Osteocyte (in vitro differentiated cells): ENCODE results near the gene DNAH7. TPM values are rescaled to one million over a fixed set of nuclear protein-coding genes. Genes with fewer than 3 reads are reported as not detected.

Source experiments
- DNase-seq: peaks from one replicate; pipeline ENCODE4 v3.0.0; 2021; ENCODE audit warnings: mixed read lengths; ENCODE audit not compliant: unreplicated experiment; ENCODE audit errors: extremely low spot score
- H3K27ac Mint-ChIP-seq: one replicate; pipeline ENCODE4 v1.8.0; 2021; ENCODE audit warnings: mild to moderate bottlenecking, mixed read lengths; ENCODE audit not compliant: unreplicated experiment
- H3K27me3 Mint-ChIP-seq: one replicate; pipeline ENCODE4 v1.8.0; 2021; ENCODE audit warnings: mixed read lengths; ENCODE audit not compliant: unreplicated experiment
- H3K36me3 Mint-ChIP-seq: one replicate; pipeline ENCODE4 v1.8.0; 2021; ENCODE audit warnings: mixed read lengths; ENCODE audit not compliant: unreplicated experiment
- H3K4me1 Mint-ChIP-seq: one replicate; pipeline ENCODE4 v1.8.0; 2021; ENCODE audit warnings: mixed read lengths; ENCODE audit not compliant: unreplicated experiment
- H3K4me3 Mint-ChIP-seq: one replicate; pipeline ENCODE4 v1.8.0; 2021; ENCODE audit warnings: mild to moderate bottlenecking, moderate library complexity, mixed read lengths; ENCODE audit not compliant: unreplicated experiment
- H3K9me3 Mint-ChIP-seq: one replicate; pipeline ENCODE4 v1.8.0; 2021; ENCODE audit warnings: mixed read lengths; ENCODE audit not compliant: unreplicated experiment
- total RNA-seq: library from RNA; stranded (reverse); gene quantifications from 2 replicates; pipeline ENCODE4 v1.2.1, GENCODE V29; 2021
- TF ChIP-seq, protein P1 (sequence below): fragments of 200-600 bp; sonication (generic); IDR thresholded peaks from 2 replicates; pipeline ENCODE4 v1.5.0; 2021; ENCODE audit warnings: antibody characterized with exemption, mild to moderate bottlenecking, moderate library complexity

The DNAH7 gene
- total RNA-seq, 1 donor from 2014 or later = 0.43 TPM

GRCh38 chr2:195741191-195741590, 327.4 kb downstream of the DNAH7 start:
- H3K36me3 Mint-ChIP-seq = peaks cover 14% of the 10 kb centered on the region
- TF ChIP-seq, protein P1, sequence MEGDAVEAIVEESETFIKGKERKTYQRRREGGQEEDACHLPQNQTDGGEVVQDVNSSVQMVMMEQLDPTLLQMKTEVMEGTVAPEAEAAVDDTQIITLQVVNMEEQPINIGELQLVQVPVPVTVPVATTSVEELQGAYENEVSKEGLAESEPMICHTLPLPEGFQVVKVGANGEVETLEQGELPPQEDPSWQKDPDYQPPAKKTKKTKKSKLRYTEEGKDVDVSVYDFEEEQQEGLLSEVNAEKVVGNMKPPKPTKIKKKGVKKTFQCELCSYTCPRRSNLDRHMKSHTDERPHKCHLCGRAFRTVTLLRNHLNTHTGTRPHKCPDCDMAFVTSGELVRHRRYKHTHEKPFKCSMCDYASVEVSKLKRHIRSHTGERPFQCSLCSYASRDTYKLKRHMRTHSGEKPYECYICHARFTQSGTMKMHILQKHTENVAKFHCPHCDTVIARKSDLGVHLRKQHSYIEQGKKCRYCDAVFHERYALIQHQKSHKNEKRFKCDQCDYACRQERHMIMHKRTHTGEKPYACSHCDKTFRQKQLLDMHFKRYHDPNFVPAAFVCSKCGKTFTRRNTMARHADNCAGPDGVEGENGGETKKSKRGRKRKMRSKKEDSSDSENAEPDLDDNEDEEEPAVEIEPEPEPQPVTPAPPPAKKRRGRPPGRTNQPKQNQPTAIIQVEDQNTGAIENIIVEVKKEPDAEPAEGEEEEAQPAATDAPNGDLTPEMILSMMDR = no peak
- H3K4me1 Mint-ChIP-seq = peaks cover 29% of the 10 kb centered on the region
- H3K9me3 Mint-ChIP-seq = no peaks in the 10 kb centered on the region
- DNase-seq = no peak
- no peak overlapping the region for H3K4me3 Mint-ChIP-seq
- H3K27me3 Mint-ChIP-seq = no peaks in the 10 kb centered on the region
- H3K27ac Mint-ChIP-seq = no peak overlapping the region

DNA sequence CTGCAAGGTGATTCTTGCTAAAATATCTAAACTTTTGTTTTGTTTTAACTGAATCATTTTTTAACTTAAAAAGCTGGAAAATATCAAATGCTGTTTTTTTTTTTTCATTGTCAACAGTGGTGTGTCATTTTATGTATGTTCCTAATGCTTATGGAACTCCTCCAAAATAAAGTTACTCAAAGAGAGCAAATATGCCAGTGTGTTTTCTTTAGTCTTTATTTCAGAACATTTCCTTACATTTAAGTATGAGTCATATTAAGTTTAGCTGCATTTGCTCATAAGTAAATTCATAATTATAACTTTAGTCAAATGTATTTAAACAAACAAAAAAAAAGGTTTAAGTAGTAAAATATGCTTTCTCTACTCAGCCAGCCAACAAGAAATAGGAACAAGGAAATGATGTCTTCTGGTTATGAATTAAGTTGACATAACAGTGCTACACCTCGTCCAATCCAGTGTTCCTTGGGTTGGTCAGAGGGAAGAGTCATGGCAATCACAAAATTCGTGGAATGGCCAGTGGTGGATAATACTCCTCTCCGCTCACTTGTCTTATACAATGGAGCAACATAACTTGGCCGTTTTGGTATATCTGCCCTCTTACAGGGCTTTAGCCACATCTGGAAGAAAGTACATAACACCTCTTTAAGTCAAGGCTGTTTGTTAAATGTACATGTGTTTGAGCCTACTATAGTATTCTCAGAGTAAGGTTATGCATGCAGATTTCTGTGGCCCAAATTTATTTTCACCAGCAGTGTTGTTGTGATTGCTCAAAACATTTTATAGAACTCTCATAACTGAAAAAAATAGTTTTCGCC, 330.9 kb downstream of the DNAH7 start:
- TF ChIP-seq, protein P1 = no peak
- no peak for DNase-seq
- H3K36me3 Mint-ChIP-seq = peaks cover 6% of the 10 kb centered on the region
- peaks cover 52% of the 10 kb centered on the region for H3K4me1 Mint-ChIP-seq
- H3K27ac Mint-ChIP-seq = peak overlapping the region; percentile 58
- no peaks in the 10 kb centered on the region for H3K9me3 Mint-ChIP-seq
- no peaks in the 10 kb centered on the region for H3K27me3 Mint-ChIP-seq
- H3K4me3 Mint-ChIP-seq = no peak overlapping the region

- Mint-ChIP-seq H3K36me3 (peaks cover 18% of the 10 kb centered on the region), H3K27me3 (no peaks in the 10 kb centered on the region), H3K4me1 (peaks cover 58% of the 10 kb centered on the region), H3K27ac (no peak overlapping the region), H3K9me3 (peaks cover 11% of the 10 kb centered on the region), H3K4me3 (no peak overlapping the region)
- DNase-seq = no peak
- TF ChIP-seq, protein P1 = no peak
Observed at GRCh38 chr2:195735347-195735746, 333.3 kb downstream of the DNAH7 start.

- no peak for DNase-seq
- no peaks in the 10 kb centered on the region for H3K27me3 Mint-ChIP-seq
Observed at GRCh38 chr2:195734931-195735330, 333.7 kb downstream of the DNAH7 start.

GRCh38 chr2:195734395-195734794, 334.2 kb downstream of the DNAH7 start:
- H3K4me3 Mint-ChIP-seq = no peak overlapping the region
- peaks cover 12% of the 10 kb centered on the region for H3K9me3 Mint-ChIP-seq

More at GRCh38 chr2:195734931-195735330, 333.7 kb downstream of the DNAH7 start:
- Mint-ChIP-seq H3K9me3 (peaks cover 12% of the 10 kb centered on the region), H3K27ac (peak overlapping the region; percentile 21), H3K4me3 (no peak overlapping the region), H3K4me1 (peaks cover 58% of the 10 kb centered on the region), H3K36me3 (peaks cover 22% of the 10 kb centered on the region)
- TF ChIP-seq, protein P1 = no peak

More at GRCh38 chr2:195734395-195734794, 334.2 kb downstream of the DNAH7 start:
- peaks cover 58% of the 10 kb centered on the region for H3K4me1 Mint-ChIP-seq
- H3K36me3 Mint-ChIP-seq = peaks cover 22% of the 10 kb centered on the region
- no peak for DNase-seq
- TF ChIP-seq, protein P1 = no peak
- no peaks in the 10 kb centered on the region for H3K27me3 Mint-ChIP-seq
- H3K27ac Mint-ChIP-seq = peak overlapping the region; percentile 21
